Posterior cingulate gyrus (tissue), 11 donors: ENCODE results near the gene MYCN.

Experiments
- DNase-seq, 10 donors: peaks; one replicate each; pipeline versions ENCODE4 v3.0.0 to v3.0.0-alpha.2; 2020 to 2021; ENCODE audit warnings: mixed read lengths in 3 of 10
- intact Hi-C: fragments of 100-400 bp; cut with DNase I; formaldehyde crosslinking; loops from one replicate; pipeline ENCODE4 v1.15.1; 2023

MYCN gene

DNA sequence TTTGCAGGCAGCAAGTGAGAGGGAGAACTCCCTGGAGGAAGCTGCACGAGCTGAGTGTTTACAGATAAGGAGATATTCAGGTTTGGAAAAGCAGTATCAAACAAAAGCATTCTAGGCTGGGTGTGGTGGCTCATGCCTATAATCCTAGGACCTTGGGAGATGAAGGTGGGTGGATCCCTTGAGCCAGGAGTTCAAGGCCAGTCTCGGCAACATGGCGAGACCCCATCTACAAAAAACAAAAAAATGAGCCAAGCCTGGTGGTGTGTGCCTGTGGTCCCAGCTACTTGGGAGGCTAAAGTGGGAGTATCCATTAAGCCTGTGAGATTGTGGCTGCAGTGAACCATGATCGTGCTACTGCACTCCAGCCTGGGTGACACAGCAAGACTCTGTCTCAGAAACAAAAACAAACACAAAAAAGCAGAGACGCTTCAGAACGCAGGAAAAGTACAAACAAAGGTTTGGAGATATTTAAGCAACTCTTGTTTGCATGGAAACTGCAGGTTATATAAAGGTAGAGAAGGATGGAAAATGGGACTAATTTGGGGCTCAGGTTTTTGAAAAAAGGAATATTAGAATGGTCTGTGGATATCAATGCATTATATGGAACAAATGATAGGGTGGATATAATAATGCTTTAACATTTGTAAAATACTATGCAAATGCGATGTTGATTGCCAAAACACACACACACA lies 31.6 kb downstream of the MYCN start:
- DNase-seq = no peak
- intact Hi-C loops = no loop called here

DNA sequence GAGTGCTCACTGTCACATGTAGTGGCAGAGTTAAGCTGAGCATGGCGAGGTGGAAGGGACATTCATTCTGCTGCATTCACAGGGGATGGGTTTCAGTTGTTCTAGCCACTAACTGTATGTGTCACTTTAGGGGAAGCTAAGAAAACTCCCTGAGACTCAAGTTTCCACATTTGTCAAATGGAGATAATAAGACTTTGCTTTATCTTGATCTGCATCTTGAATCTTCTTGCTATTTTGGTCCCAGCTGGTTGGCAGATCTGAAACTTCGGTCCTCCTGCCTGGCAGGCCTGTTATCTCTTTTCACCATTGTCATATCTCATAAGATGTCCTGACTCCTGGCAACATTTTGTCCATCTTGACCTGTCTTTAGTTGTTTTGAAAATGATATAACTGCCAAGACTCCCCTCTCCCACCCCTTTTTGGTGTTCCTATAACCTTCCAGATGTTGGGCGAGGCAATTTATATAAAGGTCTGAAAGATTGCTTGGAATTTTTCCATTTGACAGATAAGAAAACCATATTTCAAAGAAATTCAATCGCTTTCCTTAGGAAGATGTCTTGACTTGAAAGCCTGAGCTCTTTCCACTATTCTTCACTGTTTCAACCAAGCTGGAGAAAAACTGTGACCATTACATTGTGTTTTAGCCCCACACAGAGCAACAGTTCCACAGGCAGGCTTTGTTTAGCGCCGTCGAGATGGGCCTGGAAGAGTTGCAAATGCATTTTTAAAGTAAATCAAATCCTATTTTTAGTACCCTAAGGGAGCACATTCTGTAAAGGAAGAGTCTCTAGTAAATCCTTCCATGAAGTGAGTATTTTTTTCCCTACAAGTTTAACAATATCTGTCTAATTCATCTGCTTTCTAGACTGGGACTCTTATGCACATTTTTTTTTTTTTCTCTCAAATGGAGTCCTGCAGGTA lies 33.4 kb downstream of the MYCN start:
- intact Hi-C loops = no loop called here
- DNase-seq = peak in 1 of 10 donors; percentile 33

DNA sequence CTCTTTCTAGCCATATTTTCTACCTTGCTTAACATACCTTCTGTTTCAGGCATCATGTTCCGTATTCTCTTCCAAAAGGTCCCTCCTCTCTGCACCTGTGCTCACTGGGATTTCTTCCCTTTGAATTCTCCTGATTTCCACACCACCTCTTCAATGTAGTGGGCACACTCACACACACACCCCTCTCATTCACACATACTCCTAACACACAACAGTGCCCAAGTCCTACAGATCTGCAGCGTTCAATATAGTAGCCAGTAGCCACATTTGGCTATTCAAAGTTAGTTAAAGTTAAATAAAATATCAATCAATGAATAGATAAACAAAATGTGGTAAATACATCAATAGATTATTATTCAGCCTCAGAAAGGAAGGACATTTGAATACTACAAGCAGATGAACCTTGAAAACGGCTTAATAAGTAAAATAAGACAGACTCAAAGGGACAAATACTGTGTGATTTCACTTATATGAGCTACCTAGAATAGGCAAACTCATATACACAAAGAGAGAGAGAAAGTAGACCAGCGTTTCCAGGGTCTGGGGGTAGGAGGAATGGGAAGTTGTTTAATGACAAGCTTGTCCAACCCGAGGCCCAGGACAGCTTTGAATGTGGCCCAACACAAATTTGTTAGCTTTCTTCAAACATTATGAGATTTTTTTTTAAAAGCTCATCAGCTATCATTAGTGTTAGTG lies 34.4 kb downstream of the MYCN start:
- DNase-seq = no peak
- intact Hi-C loops = no loop called here

DNA sequence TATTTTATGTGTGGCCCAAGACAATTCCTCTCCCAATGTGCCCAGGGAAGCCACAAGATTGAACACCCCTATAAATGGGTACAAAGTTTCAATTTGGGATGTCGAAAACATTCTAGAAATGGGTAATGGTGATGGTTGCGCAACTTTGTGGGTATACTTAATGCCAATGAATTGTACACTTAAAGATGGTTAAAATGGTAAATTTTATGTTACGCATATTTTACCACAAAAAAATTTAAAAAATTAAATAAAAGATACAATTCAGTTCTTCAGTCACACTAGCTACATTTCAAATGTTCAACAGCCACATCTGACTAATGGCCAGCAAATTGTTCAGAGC lies 34.9 kb downstream of the MYCN start:
- DNase-seq = no peak
- intact Hi-C loops = no loop called here

DNA sequence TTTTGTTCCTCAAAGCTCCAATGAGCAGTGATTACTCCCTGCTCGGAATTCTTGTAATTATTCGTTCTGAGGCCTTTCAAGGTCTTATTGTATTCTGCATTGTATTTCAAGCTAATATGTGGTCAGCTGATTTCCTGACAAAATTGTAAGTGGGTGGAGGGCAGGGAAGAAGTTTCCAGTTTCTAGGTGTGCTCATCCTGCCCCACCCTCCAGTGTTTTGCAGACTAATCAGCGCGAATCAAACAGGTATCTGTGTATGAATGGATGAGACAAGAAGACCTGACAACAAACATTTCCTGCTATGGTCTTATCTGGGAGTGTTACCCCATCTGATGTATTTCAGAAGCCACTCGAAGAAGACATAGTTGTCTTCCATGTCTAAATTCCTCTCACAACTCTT lies 35.3 kb downstream of the MYCN start:
- intact Hi-C loops = no loop called here
- no peak for DNase-seq

DNA sequence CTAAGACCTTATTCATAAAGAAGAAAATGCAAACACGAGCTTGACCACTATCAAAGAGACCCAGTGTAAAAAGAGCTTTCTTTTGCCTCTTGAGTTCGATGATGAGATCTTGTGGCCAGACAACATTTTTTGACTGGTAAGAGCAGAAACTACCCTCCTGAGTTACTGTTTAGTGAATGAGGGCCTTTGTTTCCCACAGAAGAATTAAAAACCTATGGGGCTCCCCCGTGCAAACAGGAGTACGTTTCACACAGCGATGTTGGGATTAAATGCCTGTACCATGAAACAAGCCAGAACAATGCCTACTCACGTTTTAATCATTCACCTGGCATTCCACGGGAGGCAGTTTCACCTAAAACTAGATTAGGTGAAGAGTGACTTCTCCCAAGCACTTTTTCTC lies 36.0 kb downstream of the MYCN start:
- DNase-seq = no peak
- intact Hi-C loops = no loop called here

DNA sequence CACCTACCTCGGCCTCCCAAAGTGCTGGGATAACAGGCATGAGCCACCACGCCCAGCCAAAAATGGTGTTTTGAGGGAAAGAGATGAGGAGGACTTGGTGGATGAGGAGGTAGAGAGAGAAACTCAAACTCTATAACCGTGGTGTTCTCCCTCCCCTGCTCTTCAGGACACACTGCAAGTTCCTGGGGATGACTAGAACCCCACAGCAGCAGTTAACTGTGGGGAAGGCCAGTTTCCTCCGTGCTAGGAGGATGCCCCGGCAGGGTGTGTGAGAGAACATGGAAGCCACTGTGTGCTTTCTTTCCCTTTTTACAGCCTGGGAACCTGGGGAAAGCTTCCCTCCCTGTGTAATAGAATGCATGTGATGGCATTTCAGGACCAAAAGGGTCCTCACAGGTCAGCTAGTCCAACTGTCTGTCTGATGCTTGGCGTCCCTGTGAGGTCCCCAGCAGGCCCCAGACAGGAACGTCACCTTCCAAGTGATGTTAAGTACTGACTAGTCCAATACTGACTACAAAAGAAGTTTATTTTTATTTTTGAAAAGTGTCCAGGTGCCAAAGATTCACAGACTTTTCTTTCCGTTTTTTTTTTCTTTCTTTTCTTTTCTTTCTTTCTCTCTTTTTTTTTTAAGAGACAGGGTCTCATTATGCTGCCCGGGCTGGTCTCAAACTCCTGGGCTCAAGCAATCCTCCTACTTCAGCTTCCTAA lies 38.9 kb downstream of the MYCN start:
- intact Hi-C loops = no loop called here
- DNase-seq = peak in 2 of 10 donors; percentile 2 to 26

DNA sequence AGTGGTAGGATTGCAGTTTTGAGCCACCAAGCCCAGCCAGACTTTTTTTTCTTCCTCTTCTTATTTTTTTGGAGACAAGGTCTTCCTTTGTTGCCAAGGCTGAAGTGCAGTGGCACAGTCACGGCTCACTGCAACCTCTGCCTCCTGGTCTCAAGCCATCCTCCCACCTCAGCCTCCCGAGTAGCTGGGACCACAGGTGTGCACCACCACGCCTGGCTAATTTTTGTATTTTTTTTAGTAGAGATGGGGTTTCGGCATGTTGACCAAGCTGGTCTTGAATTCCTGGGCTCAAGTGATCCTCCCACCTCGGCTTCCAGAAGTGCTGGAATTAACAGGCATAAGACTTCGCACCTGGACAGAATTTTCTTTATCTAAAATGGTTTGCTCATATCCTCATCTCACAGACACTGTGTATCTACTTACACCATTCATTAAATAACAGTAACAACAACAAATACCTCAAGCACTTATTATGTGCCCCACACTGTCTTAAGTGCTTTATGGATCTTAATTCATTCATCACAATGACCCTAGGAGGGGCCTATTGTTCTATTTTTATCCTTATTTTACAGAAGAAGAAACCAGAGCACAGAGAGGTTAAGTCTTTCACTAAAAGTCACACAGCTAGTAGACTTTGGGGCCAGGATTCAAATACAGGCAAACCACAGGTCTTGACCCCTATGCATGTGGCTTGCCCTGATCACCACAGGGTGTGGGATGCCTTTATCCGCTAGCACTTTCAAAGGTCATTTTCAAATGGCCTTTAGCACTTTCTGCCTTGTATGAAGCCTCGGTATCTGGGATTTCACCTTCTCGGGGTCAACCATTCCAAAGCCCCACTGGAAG lies 39.6 kb downstream of the MYCN start:
- intact Hi-C loops = no loop called here
- DNase-seq = peak in 2 of 10 donors; percentile 34

DNA sequence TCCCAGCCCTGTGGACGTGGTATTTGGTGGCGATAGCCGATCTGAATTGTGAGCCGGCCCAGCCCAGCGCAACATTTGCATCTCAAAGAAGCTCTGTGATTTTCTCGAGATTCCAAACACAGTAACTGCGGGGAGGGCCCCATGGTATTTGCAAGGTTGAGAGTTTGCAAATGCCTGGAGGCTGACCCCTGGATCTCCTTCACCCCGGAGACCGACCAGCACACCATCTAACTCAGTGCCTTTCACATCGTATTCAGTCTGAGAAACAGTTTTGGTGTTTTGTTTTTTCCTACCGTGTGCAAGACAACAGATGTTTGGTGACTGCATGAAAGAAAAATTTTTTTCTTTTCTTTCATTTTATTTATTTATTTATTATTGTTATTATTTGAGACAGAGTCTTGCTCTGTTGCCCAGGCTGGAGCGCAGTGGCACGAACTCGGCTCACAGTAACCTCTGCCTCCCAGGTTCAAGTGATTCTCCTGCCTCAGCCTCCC lies 40.3 kb downstream of the MYCN start:
- peak in 2 of 10 donors; percentile 58 to 68 for DNase-seq
- intact Hi-C loops = no loop called here

DNA sequence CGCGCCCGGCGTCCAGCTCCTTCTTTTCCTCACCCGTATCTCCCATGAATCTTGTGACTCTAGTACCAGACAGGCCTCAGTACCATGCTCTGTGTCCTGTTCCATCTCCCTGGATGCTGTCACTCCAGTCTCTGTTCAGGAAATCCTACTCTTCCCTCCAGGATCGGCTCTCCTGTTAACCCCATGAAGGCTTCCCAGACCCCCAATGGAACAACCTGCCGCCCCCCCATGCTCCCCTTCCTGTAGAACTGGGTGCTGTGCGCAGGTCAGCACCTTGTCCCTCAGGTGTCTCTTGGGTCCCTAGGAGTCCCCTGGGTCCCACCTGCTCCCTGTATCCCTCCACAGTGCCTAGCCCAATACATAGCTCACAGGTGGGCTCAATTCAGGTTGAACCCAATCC lies 41.3 kb downstream of the MYCN start:
- intact Hi-C loops = no loop called here
- peak in 1 of 10 donors; percentile 45 for DNase-seq

DNA sequence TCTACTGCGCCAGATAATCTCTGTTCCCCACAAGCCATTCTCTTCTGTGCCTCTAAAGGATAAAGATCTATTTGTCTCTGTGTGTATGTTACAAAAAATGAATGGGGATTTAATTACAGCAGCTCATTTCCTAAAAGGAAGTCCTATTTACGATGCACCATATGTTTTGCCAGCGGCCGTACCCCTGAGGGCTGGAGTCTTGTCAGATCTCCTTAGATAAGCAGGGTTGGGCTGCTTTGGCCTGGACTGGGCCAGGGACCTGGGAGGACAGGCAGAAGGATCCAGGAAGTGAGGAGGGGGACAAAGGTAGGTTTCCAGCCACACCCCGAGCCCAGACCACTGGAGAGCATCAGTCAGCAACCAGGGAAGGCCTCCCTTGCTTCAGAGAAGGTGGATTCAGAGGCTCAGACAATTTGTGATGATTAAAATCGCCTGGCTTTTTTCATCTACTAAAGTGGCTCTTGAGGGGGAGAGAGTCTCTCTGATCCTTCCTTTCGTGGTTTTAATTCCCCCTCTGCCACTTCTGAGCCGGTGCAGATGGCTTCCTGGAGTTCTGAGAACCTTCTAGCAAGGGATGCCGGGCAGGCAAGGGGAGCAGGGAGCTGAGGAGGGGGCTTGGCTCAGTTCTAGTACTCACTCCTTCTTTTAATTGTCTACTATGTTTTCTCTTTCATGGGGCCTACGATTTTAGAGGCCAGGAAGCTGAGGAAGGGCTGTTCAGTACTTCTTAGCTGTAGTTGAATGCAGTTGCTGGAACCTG lies 42.1 kb downstream of the MYCN start:
- intact Hi-C loops = no loop called here

DNA sequence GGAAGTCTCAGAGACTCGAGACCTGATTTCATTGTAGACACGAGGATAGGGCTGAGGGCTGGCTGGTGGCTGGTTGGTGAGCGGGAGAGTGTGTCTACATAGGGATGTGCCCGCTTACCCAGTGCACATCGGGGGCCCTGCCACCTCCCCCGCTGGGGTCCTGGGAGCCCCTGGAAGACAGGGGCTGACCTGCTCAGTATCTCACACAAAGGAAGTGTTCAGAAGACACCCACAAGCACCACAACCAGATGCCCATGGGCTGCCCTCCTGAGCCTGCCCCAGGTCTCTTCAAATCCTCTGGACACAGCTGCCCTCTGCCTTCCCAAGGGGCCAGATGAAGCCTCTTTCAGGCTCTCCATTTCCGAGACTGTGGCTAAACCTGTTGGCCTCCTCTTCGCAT lies 43.1 kb downstream of the MYCN start:
- DNase-seq = peak in 1 of 10 donors; percentile 77
- intact Hi-C loops = no loop called here

More for the DNA sequence above, 42.1 kb downstream of the MYCN start:
- DNase-seq = peak in 2 of 10 donors; percentile 30 to 49

DNA sequence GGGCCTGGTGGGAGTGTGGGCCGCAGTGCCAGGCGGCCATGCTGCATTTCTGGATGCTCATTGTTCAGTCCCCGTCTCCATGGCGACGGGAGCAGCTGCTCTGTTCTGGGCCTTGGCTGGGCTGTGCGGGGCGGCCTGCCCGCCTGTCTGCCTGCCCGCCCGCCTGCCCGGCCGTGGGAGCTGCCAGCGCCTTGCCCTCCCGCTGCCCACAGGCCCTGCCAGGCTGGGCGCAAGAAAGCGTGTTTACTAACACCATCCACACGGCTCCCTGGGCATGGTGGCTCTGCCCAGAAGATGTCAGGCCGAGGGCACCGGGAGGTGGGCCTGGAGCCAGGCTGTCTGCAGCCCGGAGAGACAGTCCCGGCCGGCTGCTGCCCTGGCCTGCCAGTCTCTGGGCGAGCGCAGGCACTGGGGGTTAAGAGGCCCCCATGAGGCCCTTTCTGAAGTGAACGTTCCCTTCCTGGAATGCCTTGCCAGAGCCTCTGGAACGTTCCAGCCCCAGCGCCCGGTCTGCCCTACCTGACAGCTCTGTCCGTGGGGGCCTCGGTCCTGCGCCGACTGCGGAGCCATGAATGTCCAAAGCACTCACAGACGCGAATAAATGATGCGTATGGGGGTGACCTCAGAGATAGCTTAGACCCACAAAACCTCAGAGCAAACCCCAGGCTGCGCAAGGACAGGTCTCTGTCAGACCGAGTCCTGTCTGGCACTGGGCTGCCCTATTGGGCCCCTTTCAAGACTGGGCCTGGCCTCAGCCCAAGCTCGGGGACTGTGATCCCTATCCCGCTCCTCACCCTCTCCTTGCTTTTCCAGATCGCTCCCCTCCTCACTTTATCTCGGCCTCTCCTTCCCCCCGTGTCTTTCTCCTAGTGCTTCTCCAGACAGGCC lies 44.3 kb downstream of the MYCN start:
- intact Hi-C loops = loop anchor here (1.0 kb wide), 1 partner anchor 40 kb away; no protein-coding TSS in a partner anchor
- DNase-seq = peak; percentile 84 to 99 (median 92)

DNA sequence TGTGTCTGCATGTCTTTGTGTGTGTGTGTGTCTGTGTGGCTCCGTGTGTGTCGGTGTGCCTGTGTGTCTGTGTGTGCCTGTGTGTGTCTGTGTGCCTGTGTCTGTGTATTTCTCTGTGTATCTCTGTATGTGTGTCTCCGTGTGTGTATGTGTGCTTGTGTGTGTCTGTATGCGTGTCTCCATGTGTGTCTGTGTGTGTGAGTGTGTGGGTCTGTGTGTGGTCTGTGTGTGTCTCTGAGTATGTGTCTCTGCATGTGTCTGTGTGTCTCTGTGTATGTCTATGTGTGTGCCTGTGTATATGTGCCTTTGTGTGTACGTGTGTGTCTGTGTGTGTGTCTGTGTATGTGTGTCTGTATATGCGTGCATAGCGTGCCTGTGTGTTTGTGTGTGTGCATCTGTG lies 45.2 kb downstream of the MYCN start:
- peak in 1 of 10 donors; percentile 45 for DNase-seq
- intact Hi-C loops = no loop called here

DNA sequence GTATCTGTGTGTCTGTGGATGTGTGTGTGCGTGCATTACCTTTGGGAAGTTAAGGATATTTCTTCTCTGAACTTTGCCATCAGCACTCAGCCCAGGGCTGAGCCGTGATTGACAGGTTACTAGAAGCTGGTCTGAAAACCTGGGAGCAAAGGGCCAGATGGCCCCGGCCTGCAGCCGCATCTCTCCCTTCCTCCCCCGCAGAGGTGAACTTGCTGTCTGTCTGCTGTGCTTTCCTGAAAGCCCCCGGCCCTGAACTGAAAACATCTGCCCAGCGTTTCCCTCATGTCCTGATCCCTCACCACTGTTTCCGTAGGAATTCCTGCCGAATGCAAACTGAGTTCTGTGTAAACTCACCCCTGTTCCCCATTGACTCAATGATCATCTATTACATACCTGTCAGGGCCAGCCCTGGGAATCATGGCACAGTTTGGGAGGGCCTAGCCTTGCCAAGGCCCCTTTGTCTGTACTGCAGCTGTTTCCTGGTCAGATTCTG lies 45.8 kb downstream of the MYCN start:
- intact Hi-C loops = no loop called here
- peak in 1 of 10 donors; percentile 51 for DNase-seq

DNA sequence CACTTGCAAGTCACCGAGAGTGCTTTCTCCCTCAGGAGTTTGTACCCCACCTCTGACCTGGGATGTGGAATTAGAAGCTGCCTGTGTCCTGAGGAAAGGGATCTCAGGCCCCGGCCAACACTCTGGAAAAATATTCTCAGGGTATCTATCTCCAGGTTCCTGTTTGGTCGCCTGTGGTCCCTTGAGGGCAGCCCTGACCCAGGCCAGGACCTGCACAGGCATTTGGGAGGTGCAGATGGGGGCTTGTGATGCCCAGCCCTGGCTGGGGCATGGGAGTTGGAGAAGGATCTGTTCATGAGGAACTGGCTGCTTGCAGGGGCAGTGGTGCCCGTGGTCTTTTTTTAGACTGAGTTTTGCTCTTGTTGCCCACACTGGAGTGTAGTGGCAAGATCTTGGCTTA lies 46.3 kb downstream of the MYCN start:
- DNase-seq = peak in 1 of 10 donors; percentile 81
- intact Hi-C loops = no loop called here

DNA sequence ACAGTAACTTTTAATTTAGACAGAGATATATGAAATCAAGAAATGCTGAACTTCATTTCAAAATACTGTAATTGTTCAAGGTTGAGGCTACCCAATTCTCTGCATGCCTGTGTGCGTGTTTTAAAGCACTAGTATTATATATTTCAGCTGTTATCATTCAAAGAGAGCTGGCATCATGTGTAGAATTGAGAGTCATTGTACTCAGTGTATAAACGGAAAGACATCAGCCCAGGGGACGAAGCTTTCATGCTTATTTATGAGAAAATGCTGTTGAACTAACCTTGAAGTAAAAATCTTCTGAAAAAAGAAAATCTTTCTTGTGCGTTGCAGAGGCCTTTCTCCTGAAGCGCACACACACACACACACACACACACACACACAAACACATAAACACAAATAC lies 48.4 kb downstream of the MYCN start:
- no peak for DNase-seq
- intact Hi-C loops = no loop called here

DNA sequence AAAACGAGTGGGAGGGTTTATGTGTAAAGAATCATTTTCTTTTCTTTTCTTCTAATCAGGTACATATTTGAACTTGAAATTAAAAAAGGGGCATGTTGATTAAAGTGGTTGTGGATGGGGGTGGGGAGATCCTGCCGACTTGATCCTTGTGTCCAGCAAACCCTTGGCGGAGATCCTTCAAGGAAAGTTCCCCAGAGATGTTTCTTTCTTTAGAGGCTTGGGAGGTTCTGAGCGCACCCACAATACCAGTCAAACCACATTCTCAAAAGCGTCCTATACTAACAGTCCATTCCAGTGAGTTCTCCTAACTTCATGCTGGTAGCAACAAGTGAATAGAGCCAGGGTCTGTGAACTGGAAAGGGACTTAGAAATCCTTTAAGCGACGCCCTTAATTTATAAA lies 49.2 kb downstream of the MYCN start:
- intact Hi-C loops = no loop called here
- DNase-seq = no peak
